Measurements from ENCODE around the gene ZNF768.
"Not testable (repeated sequence)": the region's sequence is repeated elsewhere in the genome, so short reads cannot be mapped to it uniquely, and the experiment has no call there.

ZNF768 gene

DNA sequence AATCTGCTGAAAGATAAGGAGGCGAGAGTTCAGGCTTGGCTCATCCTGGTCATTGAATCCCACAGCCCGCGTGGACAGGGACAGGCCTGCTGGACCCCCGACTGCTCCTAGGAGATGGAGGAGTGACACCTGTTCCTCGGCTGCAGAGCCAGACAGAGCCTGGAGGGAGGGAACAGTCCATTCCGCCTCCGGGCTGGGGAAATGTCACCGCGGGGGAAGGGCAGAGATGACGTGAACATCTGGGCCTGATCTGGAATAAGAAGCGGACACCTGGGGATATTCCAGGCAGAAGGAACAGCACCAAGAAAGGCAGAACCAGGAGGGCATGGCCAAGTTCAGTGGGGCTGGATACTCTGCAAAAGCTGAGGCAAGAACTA is 6.8 kb upstream of the ZNF768 start:
- no peak for DNase-seq (ENCODE audit: low read depth)

DNA sequence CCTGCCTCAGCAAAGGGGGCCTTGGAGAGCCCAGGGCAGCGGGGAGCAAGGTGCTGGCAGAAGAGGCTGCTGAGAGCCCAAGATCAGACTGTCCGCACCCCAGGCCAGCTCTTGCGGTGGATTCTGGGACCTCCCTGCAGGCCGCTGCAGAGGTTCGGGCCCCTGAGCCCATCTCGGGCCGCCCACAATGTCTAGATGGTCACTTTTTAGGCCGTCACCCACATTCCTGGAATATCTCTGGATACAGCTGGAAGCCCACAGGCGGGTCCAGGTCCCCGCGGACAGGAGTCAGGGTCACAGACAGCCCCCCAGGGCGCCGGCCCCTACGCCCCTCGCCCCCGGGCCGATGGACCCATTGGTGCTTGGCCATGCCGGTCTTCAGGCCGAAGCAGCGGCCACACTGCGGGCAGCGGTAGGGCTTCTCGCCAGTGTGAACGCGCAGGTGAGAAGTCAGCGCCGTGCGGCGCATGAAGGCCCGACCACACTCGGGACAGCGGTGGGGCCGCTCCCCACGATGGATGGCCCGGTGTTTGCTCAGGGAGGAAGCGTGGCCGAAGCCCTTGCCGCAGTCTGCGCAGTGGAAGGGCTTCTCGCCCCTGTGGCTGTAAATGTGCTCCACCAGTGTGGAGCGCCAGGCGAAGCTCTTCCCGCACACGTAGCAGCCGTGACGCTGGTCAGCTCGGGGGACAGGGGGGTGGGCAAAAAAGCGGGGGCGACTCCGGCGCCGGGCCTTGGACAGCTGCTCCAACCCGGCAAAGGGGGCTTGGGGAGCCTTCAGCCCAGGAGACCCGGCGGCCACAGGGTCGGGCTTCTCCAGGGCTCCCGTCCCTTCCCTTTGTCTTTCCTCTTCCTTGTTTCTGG is 6.1 kb upstream of the ZNF768 start:
- no peak for DNase-seq (ENCODE audit: low read depth)

DNA sequence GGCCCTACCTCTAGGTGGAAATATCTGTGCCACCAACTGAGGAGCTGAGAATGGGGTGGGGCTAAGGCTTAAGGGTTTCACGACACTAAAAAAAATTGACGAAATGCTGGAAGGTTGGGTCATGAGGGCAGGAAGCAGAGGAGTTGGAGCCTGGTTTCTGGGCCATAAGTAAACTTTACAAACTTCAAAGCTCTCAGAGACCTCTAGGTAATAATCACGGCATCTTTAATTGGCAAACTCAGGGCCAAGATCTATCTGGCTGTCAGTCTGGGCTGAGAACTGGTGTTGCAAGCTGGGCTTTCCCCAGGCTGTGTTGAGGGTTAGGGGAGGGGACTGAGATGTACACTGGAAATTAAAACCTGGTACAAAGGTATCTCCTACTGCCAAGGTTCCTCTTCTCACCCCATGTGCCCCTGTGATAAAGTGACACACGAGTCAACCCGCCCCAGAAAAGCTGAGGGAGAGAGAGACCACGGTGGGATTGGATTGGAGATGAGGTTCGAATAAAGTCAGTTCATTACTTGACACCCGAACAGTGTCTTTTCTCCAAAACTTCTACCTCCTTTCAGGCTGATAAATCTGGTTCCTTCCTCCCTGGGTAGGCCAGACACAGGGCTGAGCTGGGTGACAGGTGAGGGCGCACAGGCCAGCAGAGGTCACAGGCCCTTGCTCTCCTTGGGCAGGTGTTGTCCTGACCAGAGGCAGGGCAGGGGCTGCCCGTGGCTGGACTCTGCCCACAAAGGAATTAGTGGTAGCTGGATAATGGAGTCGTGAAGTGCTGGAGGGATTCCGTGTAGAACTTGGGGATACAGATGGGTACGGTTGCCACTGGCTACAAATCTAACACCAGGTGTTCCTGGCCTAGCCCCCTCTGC is 4.0 kb upstream of the ZNF768 start:
- DNase-seq (ENCODE audit: low read depth): no peak

DNA sequence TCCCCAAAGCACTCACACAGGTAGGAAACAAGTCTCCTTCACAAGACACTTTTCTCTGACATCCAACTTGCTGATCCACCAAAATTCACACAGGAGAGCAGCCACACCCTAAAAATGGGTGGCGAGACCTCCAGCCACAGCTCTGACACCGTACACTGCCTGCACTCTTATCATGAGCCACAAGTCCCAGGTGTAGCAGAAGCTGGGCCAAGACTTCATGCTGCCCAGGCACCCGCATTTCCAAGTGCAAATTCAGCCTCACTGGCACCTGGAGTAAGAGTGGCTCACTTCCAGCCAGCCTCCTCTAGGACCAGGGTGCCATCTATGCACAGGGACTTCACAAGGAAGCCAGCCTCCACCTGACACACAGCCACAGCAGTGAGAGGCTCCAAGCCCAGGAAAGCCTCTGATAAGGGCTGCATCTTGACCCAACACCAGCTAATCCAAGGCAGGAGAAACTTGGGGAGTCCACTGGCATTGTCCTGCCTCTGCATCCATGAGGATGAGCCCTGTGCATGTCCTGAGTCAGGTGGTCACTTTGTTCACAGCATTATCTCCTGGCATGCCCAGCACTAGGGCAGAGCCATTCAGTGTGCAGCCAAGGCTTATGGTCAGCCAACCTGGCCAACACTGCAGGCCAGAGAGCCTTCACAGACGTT is 2.6 kb upstream of the ZNF768 start:
- no peak for DNase-seq (ENCODE audit: low read depth)

DNA sequence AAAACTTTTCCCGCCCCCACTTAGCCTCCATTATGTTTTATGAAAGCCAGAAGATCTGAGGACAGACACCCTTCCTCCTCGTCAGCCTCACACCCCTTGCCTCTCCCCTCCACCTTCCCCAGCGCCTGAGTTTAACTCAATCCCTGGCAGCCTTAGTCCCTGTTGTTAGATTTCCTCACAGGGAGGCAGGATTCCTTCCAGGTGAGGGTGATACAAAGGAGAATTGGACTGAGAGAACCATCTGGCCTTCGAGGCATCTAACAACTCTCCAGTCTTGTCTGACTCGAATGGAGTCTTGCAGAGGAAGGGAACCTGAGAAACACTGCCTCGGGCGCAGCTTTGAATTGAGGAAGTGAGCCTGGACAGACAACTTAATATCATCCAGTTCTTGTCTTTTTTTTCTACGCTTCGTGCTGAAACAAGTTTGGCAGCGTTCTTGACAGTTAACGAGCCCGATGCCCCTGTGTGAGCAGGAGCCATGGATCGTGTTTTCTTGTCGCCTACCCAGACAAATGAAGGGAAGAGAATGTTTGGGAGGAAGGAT is 1.3 kb upstream of the ZNF768 start:
- DNase-seq (ENCODE audit: low read depth): no peak

- peak; percentile 75 for DNase-seq (ENCODE audit: low read depth)
Observed at GRCh38 chr16:30526823-30527634, 663 bp upstream of the ZNF768 start.

GRCh38 chr16:30525844-30526136 is 576 bp downstream of the ZNF768 start:
- no peak for DNase-seq (ENCODE audit: low read depth)

GRCh38 chr16:30524575-30525568 is 1.5 kb downstream of the ZNF768 start:
- no peak for DNase-seq (ENCODE audit: low read depth)

DNA sequence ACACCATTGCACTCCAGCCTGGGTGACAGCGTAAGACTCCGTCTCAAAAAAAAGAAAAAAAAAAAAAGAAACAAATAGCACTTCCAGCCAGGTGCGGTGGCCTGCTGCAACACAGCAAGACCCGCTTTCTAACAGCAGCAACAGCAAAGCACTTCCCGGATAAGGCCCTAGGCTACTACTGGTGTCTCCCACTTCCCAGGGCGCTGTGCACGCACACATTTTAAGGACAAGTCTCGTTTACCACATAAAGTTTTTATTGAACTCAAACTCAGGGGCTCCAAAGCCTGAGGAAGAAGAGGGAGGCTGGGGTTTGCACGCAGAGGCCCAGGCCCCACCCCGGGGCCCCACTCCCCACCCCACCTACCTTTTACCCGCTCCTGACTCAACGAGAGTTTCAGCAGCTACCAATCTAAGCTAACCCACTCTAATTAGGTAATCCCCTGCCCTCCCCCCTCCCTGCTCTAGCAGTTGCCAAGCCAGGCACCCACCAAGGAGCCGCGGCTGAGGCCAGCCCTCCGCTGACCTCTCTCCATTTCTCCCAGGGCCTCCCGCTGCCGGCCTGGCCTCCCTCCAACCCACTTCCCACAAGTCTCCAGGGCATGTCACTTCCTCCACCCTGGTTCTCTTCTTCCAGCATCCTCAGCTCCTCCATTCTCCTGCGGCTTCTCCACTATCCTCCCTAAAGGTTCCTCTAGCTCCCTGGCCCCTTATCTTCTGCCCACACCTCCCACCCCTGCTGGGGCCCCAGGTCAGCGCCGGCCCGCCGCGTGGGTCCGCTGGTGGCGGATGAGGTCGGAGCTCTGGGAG is 2.4 kb downstream of the ZNF768 start:
- no peak for DNase-seq (ENCODE audit: low read depth)

DNA sequence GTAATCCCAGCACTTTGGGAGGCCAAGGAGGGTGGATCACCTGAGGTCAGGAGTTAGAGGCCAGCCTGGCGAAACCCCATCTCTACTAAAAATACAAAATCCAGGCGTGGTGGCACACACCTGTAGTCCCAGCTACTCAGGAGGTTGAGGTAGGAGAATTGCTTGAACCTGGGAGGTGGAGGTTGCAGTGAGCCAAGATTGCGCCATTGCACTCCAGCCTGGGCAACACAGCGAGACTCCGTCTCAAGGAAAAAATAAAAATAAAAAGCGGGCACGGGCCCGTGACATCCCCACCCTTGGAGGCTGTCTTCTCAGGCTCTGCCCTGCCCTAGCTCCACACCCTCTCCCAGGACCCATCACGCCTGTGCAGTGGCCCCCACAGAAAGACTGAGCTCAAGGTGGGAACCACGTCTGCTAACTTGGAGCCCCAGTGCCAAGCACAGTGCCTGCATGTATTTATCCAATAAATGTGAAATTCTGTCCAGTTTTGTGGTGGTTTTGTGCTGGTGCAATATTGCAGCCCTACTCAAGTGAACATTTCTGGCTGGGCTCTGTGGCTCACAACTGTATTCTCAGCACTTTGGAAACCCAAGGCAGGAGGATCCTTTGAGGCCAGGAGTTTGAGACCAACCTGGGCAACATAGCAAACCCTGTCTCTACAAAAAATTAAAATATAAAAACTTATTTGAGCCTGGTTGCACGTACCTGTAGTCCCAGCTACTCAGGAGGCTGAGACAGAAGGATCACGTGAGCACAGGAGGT is 3.5 kb downstream of the ZNF768 start:
- not testable (repeated sequence) for DNase-seq (ENCODE audit: low read depth)

DNA sequence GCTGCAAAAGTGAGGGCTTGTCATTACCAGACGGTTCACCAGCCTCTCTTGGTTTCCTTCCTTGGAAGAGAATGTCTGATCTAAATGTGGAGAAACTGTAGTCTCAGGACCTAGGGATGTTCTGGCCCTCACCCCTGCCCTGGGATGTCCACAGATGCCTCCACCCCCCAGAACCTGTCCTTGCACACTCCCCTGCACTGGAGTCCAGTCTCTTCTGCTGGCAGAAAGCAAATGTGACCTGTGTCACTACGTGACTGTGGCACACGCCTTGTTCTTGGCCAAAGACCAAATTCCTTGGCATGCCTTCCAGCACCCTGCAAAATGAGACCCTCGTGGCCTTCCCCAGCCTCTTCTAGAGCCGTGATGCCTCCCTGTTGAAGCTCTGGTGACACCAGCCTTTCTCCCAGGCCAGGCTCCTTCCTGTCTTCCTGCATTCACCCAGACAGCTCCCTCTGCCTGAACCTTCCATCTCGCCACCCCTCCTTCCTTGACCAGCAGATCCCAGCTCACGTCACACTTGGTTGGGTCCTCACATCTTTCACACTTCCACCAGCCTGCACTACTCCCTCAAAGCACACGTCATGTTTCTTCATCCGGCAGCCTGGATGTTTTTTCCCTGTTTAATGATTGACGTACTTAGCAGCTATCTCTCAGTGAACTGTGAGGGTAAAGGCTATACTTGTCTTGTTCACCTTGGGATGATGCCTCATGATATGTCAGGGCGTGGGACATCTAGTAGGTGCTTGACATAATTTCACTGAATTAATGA is 4.3 kb downstream of the ZNF768 start:
- DNase-seq (ENCODE audit: low read depth): no peak

DNA sequence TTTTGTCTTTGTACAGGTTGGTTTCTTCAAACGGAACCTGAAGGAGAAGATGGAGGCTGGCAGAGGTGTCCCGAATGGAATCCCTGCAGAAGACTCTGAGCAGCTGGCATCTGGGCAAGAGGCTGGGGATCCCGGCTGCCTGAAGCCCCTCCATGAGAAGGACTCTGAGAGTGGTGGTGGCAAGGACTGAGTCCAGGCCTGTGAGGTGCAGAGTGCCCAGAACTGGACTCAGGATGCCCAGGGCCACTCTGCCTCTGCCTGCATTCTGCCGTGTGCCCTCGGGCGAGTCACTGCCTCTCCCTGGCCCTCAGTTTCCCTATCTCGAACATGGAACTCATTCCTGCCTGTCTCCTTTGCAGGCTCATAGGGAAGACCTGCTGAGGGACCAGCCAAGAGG is 4.9 kb downstream of the ZNF768 start:
- DNase-seq (ENCODE audit: low read depth): no peak

GRCh38 chr16:30519120-30520049 is 7.0 kb downstream of the ZNF768 start:
- DNase-seq (ENCODE audit: low read depth): no peak

DNA sequence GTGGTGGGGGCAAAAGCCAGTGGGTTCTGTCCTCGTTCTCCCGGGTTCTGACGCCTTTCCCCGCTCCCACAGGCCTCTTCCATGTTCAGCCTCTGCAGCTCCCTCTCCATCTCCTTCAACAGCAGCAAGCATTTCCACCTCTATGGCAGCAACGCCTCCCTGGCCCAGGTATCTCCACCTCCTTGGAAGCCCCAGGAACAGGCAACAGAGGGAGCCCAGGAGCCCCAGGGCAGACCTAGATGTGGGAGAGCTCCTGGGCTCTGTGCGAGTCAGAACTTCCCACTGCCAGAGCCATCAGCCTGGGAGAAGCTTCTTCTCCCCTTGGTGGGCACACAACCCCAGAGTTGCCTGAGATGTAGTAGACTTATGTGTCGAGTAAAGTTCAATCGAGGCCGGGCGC is 7.8 kb downstream of the ZNF768 start:
- DNase-seq (ENCODE audit: low read depth): no peak

DNA sequence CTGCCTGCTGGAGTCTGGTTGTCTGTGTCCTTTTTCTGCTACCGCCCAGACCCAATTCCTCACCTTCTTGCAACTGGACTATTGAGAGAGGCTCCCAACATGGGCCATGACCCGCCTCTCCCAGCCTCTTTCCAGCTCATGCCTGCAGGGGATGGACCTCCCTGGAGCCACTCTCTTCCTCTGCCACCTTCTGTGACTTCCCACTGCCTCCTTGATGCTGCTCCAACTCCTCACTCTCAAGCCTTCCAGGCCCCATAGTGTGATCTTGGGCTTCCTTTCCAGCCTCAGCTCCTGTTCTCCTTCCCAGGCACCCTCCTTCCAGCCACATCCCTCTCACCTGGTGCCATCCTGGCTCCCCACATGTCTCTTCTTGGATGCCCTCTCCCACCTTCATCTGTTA is 11.1 kb downstream of the ZNF768 start:
- DNase-seq (ENCODE audit: low read depth): no peak

GRCh38 chr16:30511509-30511908 is 14.9 kb downstream of the ZNF768 start:
- no peak for DNase-seq (ENCODE audit: low read depth)

GRCh38 chr16:30510376-30510938 is 15.9 kb downstream of the ZNF768 start:
- DNase-seq (ENCODE audit: low read depth): no peak
